ENCODE measurements around the gene TPST1.
"Not testable (repeated sequence)": the region's sequence is repeated elsewhere in the genome, so short reads cannot be mapped to it uniquely, and the experiment has no call there.

Gene TPST1

GRCh38 chr7:66333443-66333842 lies 128.3 kb downstream of the TPST1 start:
- DNase-seq (ENCODE audit: low read depth), result no peak

- DNase-seq (ENCODE audit: low read depth), result no peak
Measured at GRCh38 chr7:66335318-66335717, 130.2 kb downstream of the TPST1 start.

- DNase-seq (ENCODE audit: low read depth), result no peak
Measured at GRCh38 chr7:66336760-66337159, 131.6 kb downstream of the TPST1 start.

- DNase-seq (ENCODE audit: low read depth), result no peak
Measured at GRCh38 chr7:66339141-66339540, 134.0 kb downstream of the TPST1 start.

- DNase-seq (ENCODE audit: low read depth), result no peak
Measured at GRCh38 chr7:66344166-66344565, 139.0 kb downstream of the TPST1 start.

- no peak for DNase-seq (ENCODE audit: low read depth)
Measured at GRCh38 chr7:66348531-66348930, 143.4 kb downstream of the TPST1 start.

- DNase-seq (ENCODE audit: low read depth), result no peak
Measured at GRCh38 chr7:66348959-66349358, 143.8 kb downstream of the TPST1 start.

- no peak for DNase-seq (ENCODE audit: low read depth)
Measured at GRCh38 chr7:66352071-66352470, 146.9 kb downstream of the TPST1 start.

- DNase-seq (ENCODE audit: low read depth), result no peak
Measured at GRCh38 chr7:66353547-66353946, 148.4 kb downstream of the TPST1 start.

GRCh38 chr7:66355756-66356155 lies 150.6 kb downstream of the TPST1 start:
- no peak for DNase-seq (ENCODE audit: low read depth)

- no peak for DNase-seq (ENCODE audit: low read depth)
Measured at GRCh38 chr7:66356277-66356721, 151.2 kb downstream of the TPST1 start.

- no peak for DNase-seq (ENCODE audit: low read depth)
Measured at GRCh38 chr7:66357087-66357486, 152.0 kb downstream of the TPST1 start.

GRCh38 chr7:66359656-66360211 lies 154.6 kb downstream of the TPST1 start:
- DNase-seq (ENCODE audit: low read depth), result no peak

- DNase-seq (ENCODE audit: low read depth), result no peak
Measured at GRCh38 chr7:66362136-66362535, 157.0 kb downstream of the TPST1 start.

GRCh38 chr7:66363635-66364034 lies 158.5 kb downstream of the TPST1 start:
- DNase-seq (ENCODE audit: low read depth), result no peak

- DNase-seq (ENCODE audit: low read depth), result not testable (repeated sequence)
Measured at GRCh38 chr7:66365031-66365430, 159.9 kb downstream of the TPST1 start.

GRCh38 chr7:66371096-66371824 lies 166.1 kb downstream of the TPST1 start:
- DNase-seq (ENCODE audit: low read depth), result no peak

- DNase-seq (ENCODE audit: low read depth), result not testable (repeated sequence)
Measured at GRCh38 chr7:66374141-66374840, 169.2 kb downstream of the TPST1 start.

GRCh38 chr7:66376264-66376945 lies 171.3 kb downstream of the TPST1 start:
- no peak for DNase-seq (ENCODE audit: low read depth)

GRCh38 chr7:66377045-66377444 lies 171.9 kb downstream of the TPST1 start:
- DNase-seq (ENCODE audit: low read depth), result no peak

GRCh38 chr7:66377714-66378113 lies 172.6 kb downstream of the TPST1 start:
- DNase-seq (ENCODE audit: low read depth), result no peak

GRCh38 chr7:66379542-66380160 lies 174.5 kb downstream of the TPST1 start:
- DNase-seq (ENCODE audit: low read depth), result no peak

Data from stimulated activated CD8-positive, alpha-beta memory T cell treated with anti-CD3 and anti-CD28 coated beads, Interleukin-12 subunit alpha, Interleukin-12 subunit beta, amount 100 ng/mL, for 4 hours (primary cell).